ENCODE data around the gene NAXE.

DNA sequence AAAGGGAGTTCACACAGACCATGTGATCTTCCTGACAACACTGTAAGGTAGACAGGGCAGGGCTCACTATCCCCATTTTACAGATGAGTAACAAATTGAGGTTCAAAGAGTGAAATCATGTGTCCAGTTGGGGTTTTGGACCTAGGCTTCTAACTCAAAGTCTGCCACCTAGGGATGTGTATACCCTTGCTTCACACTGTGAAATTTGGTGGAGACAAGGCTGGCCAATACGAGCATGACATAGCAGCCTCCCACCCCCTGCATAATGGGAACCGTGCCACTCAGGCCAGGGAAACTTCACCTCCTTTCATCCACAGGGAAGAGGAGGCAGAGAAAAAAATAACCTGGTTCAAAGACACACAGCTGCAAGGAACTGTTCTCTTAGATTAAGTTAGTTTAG lies 26.1 kb upstream of the NAXE start:
- TF ChIP-seq, protein P1, sequence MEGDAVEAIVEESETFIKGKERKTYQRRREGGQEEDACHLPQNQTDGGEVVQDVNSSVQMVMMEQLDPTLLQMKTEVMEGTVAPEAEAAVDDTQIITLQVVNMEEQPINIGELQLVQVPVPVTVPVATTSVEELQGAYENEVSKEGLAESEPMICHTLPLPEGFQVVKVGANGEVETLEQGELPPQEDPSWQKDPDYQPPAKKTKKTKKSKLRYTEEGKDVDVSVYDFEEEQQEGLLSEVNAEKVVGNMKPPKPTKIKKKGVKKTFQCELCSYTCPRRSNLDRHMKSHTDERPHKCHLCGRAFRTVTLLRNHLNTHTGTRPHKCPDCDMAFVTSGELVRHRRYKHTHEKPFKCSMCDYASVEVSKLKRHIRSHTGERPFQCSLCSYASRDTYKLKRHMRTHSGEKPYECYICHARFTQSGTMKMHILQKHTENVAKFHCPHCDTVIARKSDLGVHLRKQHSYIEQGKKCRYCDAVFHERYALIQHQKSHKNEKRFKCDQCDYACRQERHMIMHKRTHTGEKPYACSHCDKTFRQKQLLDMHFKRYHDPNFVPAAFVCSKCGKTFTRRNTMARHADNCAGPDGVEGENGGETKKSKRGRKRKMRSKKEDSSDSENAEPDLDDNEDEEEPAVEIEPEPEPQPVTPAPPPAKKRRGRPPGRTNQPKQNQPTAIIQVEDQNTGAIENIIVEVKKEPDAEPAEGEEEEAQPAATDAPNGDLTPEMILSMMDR (IDR thresholded peaks at IDR 0.05; ENCODE audit: low read length) = no peak
- no peak for TF ChIP-seq EZH2 (optimal IDR thresholded peaks at IDR 0.05; ENCODE audit: low read depth, low read length)

All from MM.1S (cell line).